Liver (tissue), 9 donors: Measurements from ENCODE around the gene ATP6V1G3. TPM values are rescaled to one million over a fixed set of nuclear protein-coding genes. Genes with fewer than 3 reads are reported as not detected.

Experiments used
- DNase-seq: peaks from one replicate; pipeline ENCODE4 v3.0.0-alpha.2; 2017; ENCODE audit warnings: low spot score
- H3K27ac ChIP-seq, 2 donors: one replicate each; pipeline ENCODE4 v1.7.0; 2013; ENCODE audit warnings: inconsistent platforms in 2 of 2, low read length in 2 of 2, control low read depth in 1 of 2, low read depth in 1 of 2, mild to moderate bottlenecking in 1 of 2
- H3K27me3 ChIP-seq, 4 donors: one replicate each; pipeline versions ENCODE4 v1.6.1 to v1.7.0; 2013; ENCODE audit warnings: low read length in 3 of 4, inconsistent platforms in 1 of 4, mild to moderate bottlenecking in 1 of 4, moderate library complexity in 1 of 4; ENCODE audit not compliant: control insufficient read depth in 4 of 4, insufficient read depth in 4 of 4
- H3K36me3 ChIP-seq, 4 donors: one replicate each; pipeline versions ENCODE4 v1.6.1 to v1.7.0; 2013; ENCODE audit warnings: low read length in 3 of 4, mild to moderate bottlenecking in 3 of 4, low read depth in 1 of 4, moderate library complexity in 1 of 4; ENCODE audit not compliant: control insufficient read depth in 4 of 4, insufficient read depth in 3 of 4
- H3K4me1 ChIP-seq, 4 donors: one replicate each; pipeline versions ENCODE4 v1.6.1 to v1.7.0; 2013; ENCODE audit warnings: low read length in 3 of 4, mild to moderate bottlenecking in 3 of 4, moderate library complexity in 1 of 4; ENCODE audit not compliant: control insufficient read depth in 4 of 4, insufficient read depth in 4 of 4
- H3K4me3 ChIP-seq, 3 donors: one replicate each; pipeline versions ENCODE4 v1.6.1 to v1.7.0; 2013; ENCODE audit warnings: low read length in 3 of 3, control low read depth in 1 of 3, low read depth in 1 of 3, mild to moderate bottlenecking in 1 of 3
- H3K9ac ChIP-seq, 2 donors: one replicate each; pipeline ENCODE4 v1.7.0; 2013; ENCODE audit warnings: low read length in 2 of 2, mild to moderate bottlenecking in 2 of 2, moderate library complexity in 2 of 2, control low read depth in 1 of 2, low read depth in 1 of 2
- H3K9me3 ChIP-seq, 4 donors: one replicate each; pipeline versions ENCODE4 v1.6.1 to v1.7.0; 2013; ENCODE audit warnings: low read length in 3 of 4; ENCODE audit not compliant: control insufficient read depth in 4 of 4
- ATF3 ChIP-seq: IDR thresholded peaks from 2 replicates; pipeline ENCODE4 v1.6.1; 2016; ENCODE audit warnings: antibody characterized with exemption
- CTCF ChIP-seq: fragments of 150-350 bp; IDR thresholded peaks from 2 replicates; pipeline ENCODE4 v1.5.1; 2017; ENCODE audit warnings: improper control_type of control experiment, low read depth, low read length; ENCODE audit not compliant: missing input control
- EGR1 ChIP-seq, 2 donors: IDR thresholded peaks; 2 replicates each; pipeline ENCODE4 v1.6.1; 2016 to 2018; ENCODE audit warnings: antibody characterized with exemption in 2 of 2, low read depth in 2 of 2
- FOXA1 ChIP-seq: IDR thresholded peaks from 2 replicates; pipeline ENCODE4 v1.6.1; 2016; ENCODE audit warnings: antibody characterized with exemption
- FOXA2 ChIP-seq: IDR thresholded peaks from 2 replicates; pipeline ENCODE4 v1.6.1; 2016; ENCODE audit warnings: antibody characterized with exemption
- GABPA ChIP-seq, 2 donors: IDR thresholded peaks in 1 of 2; conservative IDR thresholded peaks in 1 of 2; 2 replicates each; pipeline ENCODE4 v1.6.1; 2016; ENCODE audit warnings: antibody characterized with exemption in 2 of 2, mild to moderate bottlenecking in 1 of 2, moderate library complexity in 1 of 2
- HNF4A ChIP-seq, 2 donors: conservative IDR thresholded peaks; 2 replicates each; pipeline ENCODE4 v1.6.1; 2016; ENCODE audit warnings: antibody characterized with exemption in 2 of 2, mild to moderate bottlenecking in 2 of 2
- HNF4G ChIP-seq: IDR thresholded peaks from 2 replicates; pipeline ENCODE4 v1.6.1; 2016; ENCODE audit warnings: antibody characterized with exemption
- JUND ChIP-seq, 2 donors: IDR thresholded peaks; 2 replicates each; pipeline ENCODE4 v1.6.1; 2016; ENCODE audit warnings: antibody characterized with exemption in 2 of 2
- MAX ChIP-seq: IDR thresholded peaks from 2 replicates; pipeline ENCODE4 v1.6.1; 2016; ENCODE audit warnings: antibody characterized with exemption
- NR2F2 ChIP-seq: IDR thresholded peaks from 2 replicates; pipeline ENCODE4 v1.6.1; 2016; ENCODE audit warnings: antibody characterized with exemption
- RAD21 ChIP-seq, 2 donors: IDR thresholded peaks; 2 replicates each; pipeline ENCODE4 v1.6.1; 2016; ENCODE audit warnings: antibody characterized with exemption in 2 of 2, mild to moderate bottlenecking in 2 of 2
- REST ChIP-seq: IDR thresholded peaks from 2 replicates; pipeline ENCODE4 v1.6.1; 2016; ENCODE audit warnings: antibody characterized with exemption, mild to moderate bottlenecking
- RXRA ChIP-seq, 2 donors: IDR thresholded peaks; 2 replicates each; pipeline ENCODE4 v1.6.1; 2017 to 2018; ENCODE audit warnings: antibody characterized with exemption in 2 of 2, mild to moderate bottlenecking in 1 of 2
- SP1 ChIP-seq: IDR thresholded peaks from 2 replicates; pipeline ENCODE4 v1.6.1; 2018; ENCODE audit warnings: antibody characterized with exemption, mild to moderate bottlenecking
- TAF1 ChIP-seq: conservative IDR thresholded peaks from 2 replicates; pipeline ENCODE4 v1.6.1; 2016; ENCODE audit warnings: antibody characterized with exemption, mild to moderate bottlenecking
- YY1 ChIP-seq: IDR thresholded peaks from 2 replicates; pipeline ENCODE4 v1.6.1; 2016; ENCODE audit warnings: antibody characterized with exemption, mild to moderate bottlenecking
- ZBTB33 ChIP-seq: IDR thresholded peaks from 2 replicates; pipeline ENCODE4 v1.6.1; 2016; ENCODE audit warnings: antibody characterized with exemption
- WGBS: extraction: QIAGEN DNeasy Blood & Tissue Kit; methylation state at CpG from one replicate; pipeline ENCODE4 v1.1.7; 2013; 5-methylcytosine and 5-hydroxymethylcytosine counted together
- polyA plus RNA-seq, 2 donors: library from polyadenylated mRNA; stranded (reverse) in 1 of 2; unstranded in 1 of 2; fragments of 200-250 nt in 1 of 2; fragments of >200 nt in 1 of 2; fragmentation: Nextera tagmentation in 1 of 2; extraction: Ambion mirVana in 1 of 2; gene quantifications; one replicate each; pipeline versions ENCODE4 v1.2.1 to v1.2.3, GENCODE V29; 2013 to 2015
- total RNA-seq, 2 donors: library from RNA; depleted of rRNA; stranded (reverse); fragments of >200 nt; gene quantifications; one replicate each; pipeline ENCODE4 v1.2.3, GENCODE V29; 2014
- donor health status: healthy.
- donor health status: healthy.
- donor health status: healthy.
- donor health status: healthy.
- donor health status: healthy.

Gene ATP6V1G3
- total and polyA plus RNA-seq, 4 donors = not detected

GRCh38 chr1:198558402-198558801 lies 17.9 kb upstream of the ATP6V1G3 start:
- no peak for TF ChIP-seq FOXA2
- no peak for TF ChIP-seq TAF1
- no peak for TF ChIP-seq REST
- no peak for TF ChIP-seq SP1
- TF ChIP-seq RAD21 (IDR thresholded peaks at IDR 0.05) = no peak
- no peak for TF ChIP-seq YY1
- no peak for TF ChIP-seq FOXA1
- TF ChIP-seq ZBTB33 = no peak
- no peak for TF ChIP-seq NR2F2
- no peak for TF ChIP-seq HNF4A (conservative IDR thresholded peaks at IDR 0.05)
- no peak for TF ChIP-seq MAX
- no peak for TF ChIP-seq JUND (IDR thresholded peaks at IDR 0.05)
- no peak for TF ChIP-seq EGR1 (IDR thresholded peaks at IDR 0.05; ENCODE audit: low read depth in 2 of 2)
- no peak for TF ChIP-seq GABPA (IDR thresholded peaks at IDR 0.05 in 1 of 2, conservative IDR thresholded peaks at IDR 0.05 in 1 of 2)
- no peak for TF ChIP-seq RXRA (IDR thresholded peaks at IDR 0.05)
- no peak for TF ChIP-seq ATF3
- TF ChIP-seq HNF4G = no peak
- DNase-seq = no peak
- 90% methylated on average over 2 of the region's 2 CpGs for WGBS

GRCh38 chr1:198556971-198557370 lies 16.5 kb upstream of the ATP6V1G3 start:
- Histone ChIP-seq H3K4me3 (no peak overlapping the region), H3K9me3 (no peaks in the 10 kb centered on the region), H3K4me1 (no peaks in the 10 kb centered on the region), H3K27ac (no peak overlapping the region), H3K36me3 (no peaks in the 10 kb centered on the region), H3K27me3 (no peaks in the 10 kb centered on the region), H3K9ac (no peak overlapping the region)
- 66% methylated on average over 4 of the region's 4 CpGs for WGBS
- DNase-seq = no peak
- TF ChIP-seq SP1 (no peak), RAD21 (IDR thresholded peaks at IDR 0.05) (peak in 1 of 2 donors; percentile 22), YY1 (no peak), CTCF (no peak), HNF4A (conservative IDR thresholded peaks at IDR 0.05) (no peak), EGR1 (IDR thresholded peaks at IDR 0.05; ENCODE audit: low read depth in 2 of 2) (no peak), ZBTB33 (no peak), FOXA1 (no peak), REST (peak; percentile 80), MAX (peak; percentile 59), GABPA (IDR thresholded peaks at IDR 0.05 in 1 of 2, conservative IDR thresholded peaks at IDR 0.05 in 1 of 2) (peak in 1 of 2 donors; percentile 34), RXRA (IDR thresholded peaks at IDR 0.05) (no peak)

More at GRCh38 chr1:198558402-198558801, 17.9 kb upstream of the ATP6V1G3 start:
- Histone ChIP-seq H3K4me1 (no peaks in the 10 kb centered on the region), H3K36me3 (no peaks in the 10 kb centered on the region), H3K4me3 (no peak overlapping the region), H3K9me3 (no peaks in the 10 kb centered on the region), H3K9ac (no peak overlapping the region), H3K27me3 (no peaks in the 10 kb centered on the region), H3K27ac (no peak overlapping the region)
